Inflammatory macrophage treated with lipopolysaccharide for 4 hours (primary cell): ENCODE results near the gene ZDHHC18.

Experiments
- DNase-seq: peaks from one replicate; pipeline ENCODE4 v3.0.0-alpha.2; 2020

ZDHHC18 gene

DNA sequence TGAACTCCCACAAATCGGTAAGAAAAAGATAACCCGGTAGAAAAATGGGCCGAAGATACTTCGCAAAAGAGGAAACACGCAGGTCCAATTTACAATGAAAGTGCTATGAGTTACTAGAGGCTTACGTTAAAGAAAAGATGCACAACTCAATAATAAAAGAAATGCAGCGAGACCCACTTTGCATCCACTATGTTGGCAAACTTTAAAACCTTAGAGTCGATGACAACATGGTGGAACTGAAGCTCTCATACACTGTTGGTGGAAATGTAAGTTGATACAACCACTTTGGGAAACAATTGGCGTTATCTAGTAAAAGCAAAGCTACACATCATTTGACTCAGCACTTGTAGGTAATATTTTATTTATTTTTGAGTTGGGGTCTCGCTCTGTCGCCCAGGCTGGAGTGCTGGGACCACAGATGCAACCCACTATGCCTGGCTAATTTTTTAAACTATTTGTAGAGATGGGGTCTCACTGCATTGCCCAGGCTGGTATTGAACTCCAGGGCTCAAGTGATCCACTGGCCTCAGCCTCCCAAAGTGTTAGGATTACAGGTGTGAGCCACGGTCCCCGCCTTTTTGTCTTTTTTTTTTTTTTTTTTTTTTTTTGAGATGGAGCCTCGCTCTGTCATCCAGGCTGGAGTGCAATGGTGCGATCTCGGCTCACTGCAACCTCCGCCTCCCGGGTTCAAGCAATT is 74.5 kb downstream of the ZDHHC18 start:
- DNase-seq: no peak
